Tibial nerve (tissue), 4 donors: ENCODE measurements around the gene C10orf71. TPM values are rescaled to one million over a fixed set of nuclear protein-coding genes. Genes with fewer than 3 reads are reported as not detected.

ENCODE experiments used
- DNase-seq, 2 donors: peaks; one replicate each; pipeline ENCODE4 v3.0.0-alpha.2; 2019; ENCODE audit warnings: low spot score in 2 of 2
- H3K27ac ChIP-seq, 4 donors: fragments of 200-600 bp; sonication (generic) in 3 of 4; one replicate each; pipeline ENCODE4 v1.5.1; 2017 to 2019; ENCODE audit warnings: mild to moderate bottlenecking in 1 of 4
- H3K27me3 ChIP-seq, 2 donors: fragments of 200-600 bp; sonication (generic) in 1 of 2; one replicate each; pipeline versions ENCODE4 v1.5.1 to v1.6.0; 2017 to 2019
- H3K36me3 ChIP-seq, 3 donors: fragments of 200-600 bp; sonication (generic); one replicate each; pipeline ENCODE4 v1.5.1; 2018 to 2019
- H3K4me1 ChIP-seq, 4 donors: fragments of 200-600 bp; sonication (generic) in 3 of 4; one replicate each; pipeline ENCODE4 v1.5.1; 2017 to 2019
- H3K4me3 ChIP-seq, 4 donors: fragments of 200-600 bp; sonication (generic) in 3 of 4; one replicate each; pipeline ENCODE4 v1.5.1; 2017 to 2019; ENCODE audit warnings: mild to moderate bottlenecking in 1 of 4, moderate library complexity in 1 of 4
- H3K9me3 ChIP-seq, 4 donors: fragments of 200-600 bp; sonication (generic) in 3 of 4; one replicate each; pipeline ENCODE4 v1.5.1; 2017 to 2019
- CTCF ChIP-seq, 5 experiments: fragments of 200-600 bp in 3 of 5; fragments of 450-650 bp in 2 of 5; sonication (generic) in 3 of 5; IDR thresholded peaks; one replicate each; pipeline ENCODE4 v1.5.1; 2016 to 2019; ENCODE audit warnings: antibody characterized with exemption in 5 of 5, mild to moderate bottlenecking in 3 of 5, moderate library complexity in 2 of 5
- EP300 ChIP-seq, 2 donors: sonication (generic); formaldehyde crosslinking; IDR thresholded peaks; one replicate each; pipeline ENCODE4 v1.6.1; 2017; ENCODE audit warnings: antibody characterized with exemption in 2 of 2, mild to moderate bottlenecking in 1 of 2
- POLR2A ChIP-seq, 2 donors: fragments of 450-650 bp; IDR thresholded peaks; one replicate each; pipeline ENCODE4 v1.6.1; 2017; ENCODE audit warnings: antibody characterized with exemption in 2 of 2, mild to moderate bottlenecking in 2 of 2, moderate library complexity in 2 of 2
- WGBS, 2 donors: methylation state at CpG; one replicate each; pipeline ENCODE4 v1.1.5; 2018; 5-methylcytosine and 5-hydroxymethylcytosine counted together
- total RNA-seq, 4 donors: library from RNA; depleted of rRNA; stranded (reverse); fragments of >200 nt; gene quantifications; one replicate each; pipeline ENCODE4 v1.1.0, GENCODE V29; 2016

The C10orf71 gene
- total RNA-seq, 4 donors from 2014 or later: 0.22 TPM; not detected in 3

DNA sequence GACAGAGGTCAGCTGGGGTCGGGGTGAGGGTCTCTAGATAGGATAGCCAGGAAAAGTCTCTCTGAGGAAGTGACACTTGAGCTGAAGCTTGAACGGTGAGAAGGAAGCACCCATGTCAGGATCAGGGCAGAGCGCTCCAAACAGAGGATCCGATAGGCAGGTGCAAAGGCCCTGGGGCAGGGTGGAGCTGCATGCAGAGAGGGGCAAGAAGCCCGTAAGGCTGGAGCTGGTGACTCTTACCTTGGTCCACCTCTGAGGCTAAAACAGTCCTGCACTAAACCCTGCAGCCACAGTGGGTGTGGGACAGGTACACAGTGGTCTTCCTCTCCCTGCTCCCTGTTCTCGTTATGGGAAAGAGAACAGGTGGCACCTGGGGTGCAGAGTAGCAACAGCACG, 5.8 kb upstream of the C10orf71 start:
- WGBS, 2 donors: 79 to 83% methylated on average over 7 of the region's 7 CpGs
- no peaks in the 10 kb centered on the region for H3K36me3 ChIP-seq
- no peaks in the 10 kb centered on the region for H3K27me3 ChIP-seq
- no peak for DNase-seq
- H3K4me3 ChIP-seq: no peak overlapping the region
- no peak for TF ChIP-seq POLR2A (IDR thresholded peaks at IDR 0.05)
- TF ChIP-seq CTCF (IDR thresholded peaks at IDR 0.05): no peak
- TF ChIP-seq EP300 (IDR thresholded peaks at IDR 0.05): no peak
- H3K27ac ChIP-seq: no peak overlapping the region
- H3K4me1 ChIP-seq: peaks cover 0 to 4% (median 0%) of the 10 kb centered on the region in 4 donors
- no peaks in the 10 kb centered on the region for H3K9me3 ChIP-seq

DNA sequence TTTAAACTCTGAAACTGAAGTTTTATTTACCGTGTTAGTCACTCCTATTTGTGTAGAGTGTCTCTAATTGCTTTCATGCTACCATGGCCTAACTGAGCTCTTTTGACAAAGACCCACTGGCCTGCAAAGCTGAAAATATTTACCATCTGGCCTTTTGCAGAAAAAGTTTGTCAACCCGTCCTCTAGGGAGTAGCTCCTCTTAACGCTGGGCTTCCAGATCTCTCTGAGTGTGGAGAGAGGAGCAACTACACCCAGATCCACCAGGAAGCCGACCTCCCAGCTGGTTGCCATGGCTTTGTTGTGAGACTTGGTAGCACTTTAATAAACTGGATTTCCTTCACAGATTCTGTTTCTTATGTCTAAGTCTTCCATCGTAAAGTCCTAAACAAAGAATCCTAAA, 4.2 kb upstream of the C10orf71 start:
- TF ChIP-seq POLR2A (IDR thresholded peaks at IDR 0.05): no peak
- TF ChIP-seq EP300 (IDR thresholded peaks at IDR 0.05): no peak
- TF ChIP-seq CTCF (IDR thresholded peaks at IDR 0.05): no peak
- H3K36me3 ChIP-seq: no peaks in the 10 kb centered on the region
- H3K9me3 ChIP-seq: no peaks in the 10 kb centered on the region
- no peak for DNase-seq
- H3K27ac ChIP-seq: no peak overlapping the region
- no peaks in the 10 kb centered on the region for H3K27me3 ChIP-seq
- WGBS, 2 donors: 71 to 75% methylated on average over 5 of the region's 5 CpGs
- peaks cover 0 to 17% (median 3%) of the 10 kb centered on the region in 4 donors for H3K4me1 ChIP-seq
- H3K4me3 ChIP-seq: no peak overlapping the region

DNA sequence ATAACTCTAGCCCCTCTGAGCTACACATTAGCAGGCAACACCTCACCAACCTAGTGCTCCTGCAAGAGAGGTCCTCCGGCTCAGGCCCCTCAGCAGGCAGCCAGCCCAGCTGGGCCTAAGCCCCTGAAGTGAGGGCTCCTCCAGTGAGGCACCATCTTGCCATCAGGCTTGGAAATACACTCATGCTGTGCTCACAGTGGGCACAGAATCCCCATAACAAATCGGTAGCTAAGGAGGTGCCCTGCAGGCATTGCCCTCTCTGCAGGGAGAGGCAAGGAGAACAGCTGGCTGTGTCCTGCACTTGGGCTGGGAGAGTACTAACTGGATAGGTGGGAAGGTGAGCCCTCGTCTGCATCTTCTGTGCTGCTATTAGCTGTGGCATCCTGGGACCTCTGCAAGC, 3.7 kb upstream of the C10orf71 start:
- 84 to 89% methylated on average over 3 of the region's 3 CpGs for WGBS, 2 donors
- H3K27me3 ChIP-seq: no peaks in the 10 kb centered on the region
- no peaks in the 10 kb centered on the region for H3K36me3 ChIP-seq
- no peak overlapping the region for H3K27ac ChIP-seq
- H3K9me3 ChIP-seq: no peaks in the 10 kb centered on the region
- no peak for TF ChIP-seq EP300 (IDR thresholded peaks at IDR 0.05)
- no peak for TF ChIP-seq CTCF (IDR thresholded peaks at IDR 0.05)
- no peak for TF ChIP-seq POLR2A (IDR thresholded peaks at IDR 0.05)
- no peak for DNase-seq
- no peak overlapping the region for H3K4me3 ChIP-seq
- peaks cover 0 to 17% (median 3%) of the 10 kb centered on the region in 4 donors for H3K4me1 ChIP-seq

DNA sequence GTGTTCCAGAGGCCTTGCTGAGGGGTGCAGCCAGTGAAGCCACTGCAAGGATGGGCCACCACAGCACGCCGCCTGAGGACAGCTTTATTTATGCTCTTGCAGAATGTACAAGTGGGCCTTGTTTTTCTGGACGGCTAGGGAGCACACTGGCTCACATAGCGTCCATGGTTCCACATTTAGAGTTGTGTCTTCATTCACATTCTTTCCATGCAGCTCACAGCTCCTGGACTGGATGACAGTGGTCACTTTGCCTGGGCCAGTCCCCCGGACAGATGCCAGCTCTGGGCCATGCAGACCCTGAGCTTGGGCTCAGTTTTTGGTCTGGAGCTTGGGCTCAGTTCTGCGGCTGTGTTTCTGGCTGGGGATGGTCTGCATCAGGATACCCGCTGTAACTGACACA, 2.6 kb upstream of the C10orf71 start:
- 76 to 82% methylated on average over 6 to 7 of the region's 7 CpGs for WGBS, 2 donors
- Histone ChIP-seq H3K9me3 (no peaks in the 10 kb centered on the region), H3K27me3 (no peaks in the 10 kb centered on the region), H3K27ac (no peak overlapping the region), H3K36me3 (no peaks in the 10 kb centered on the region), H3K4me1 (peaks cover 0 to 17% (median 3%) of the 10 kb centered on the region in 4 donors), H3K4me3 (no peak overlapping the region)
- TF ChIP-seq POLR2A (IDR thresholded peaks at IDR 0.05): no peak
- TF ChIP-seq CTCF (IDR thresholded peaks at IDR 0.05): no peak
- no peak for TF ChIP-seq EP300 (IDR thresholded peaks at IDR 0.05)
- DNase-seq: no peak

- 52 to 67% methylated on average over 8 of the region's 8 CpGs for WGBS, 2 donors
- no peak for DNase-seq
- no peaks in the 10 kb centered on the region for H3K36me3 ChIP-seq
- no peaks in the 10 kb centered on the region for H3K9me3 ChIP-seq
- H3K4me3 ChIP-seq: no peak overlapping the region
- H3K27ac ChIP-seq: no peak overlapping the region
- TF ChIP-seq CTCF (IDR thresholded peaks at IDR 0.05): no peak
- no peak for TF ChIP-seq POLR2A (IDR thresholded peaks at IDR 0.05)
- TF ChIP-seq EP300 (IDR thresholded peaks at IDR 0.05): no peak
- H3K4me1 ChIP-seq: peaks cover 0 to 17% (median 3%) of the 10 kb centered on the region in 4 donors
- H3K27me3 ChIP-seq: no peaks in the 10 kb centered on the region
These were observed 2.1 kb upstream of the C10orf71 start for GRCh38 chr10:49296836-49297235.
